ENCODE results near the gene ROBO4. TPM values are rescaled to one million over a fixed set of nuclear protein-coding genes. Genes with fewer than 3 reads are reported as not detected.

Gene ROBO4
- total and polyA plus RNA-seq, 9 of the 15 experiments (the other 6 are each of a cell fraction or from before 2014, with no cell fraction given) = not detected

GRCh38 chr11:124886476-124886875 is 11.2 kb downstream of the ROBO4 start:
- Histone ChIP-seq H3K27me3 (ENCODE audit: control insufficient read depth in 2 of 2, insufficient read depth in 2 of 2, low read length in 2 of 2) (peaks cover 10 to 65% of the 10 kb centered on the region in 2 experiments; a peak in 4 of 5 replicates), H3K79me2 (ENCODE audit: control insufficient read depth, insufficient read depth, low read length) (no peaks in the 10 kb centered on the region), H3K9me3 (replicated peaks; ENCODE audit: control insufficient read depth, insufficient read depth, low read depth, low read length) (no peaks in the 10 kb centered on the region), H4K20me1 (replicated peaks; ENCODE audit: control insufficient read depth, insufficient read depth, low read length) (0 out of 2 replicates have a peak, but pooled peaks cover 3% of the 10 kb centered on the region), H3K9me1 (ENCODE audit: control insufficient read depth, insufficient read depth, low read length) (no peaks in the 10 kb centered on the region), H3K9ac (ENCODE audit: insufficient read depth in 1 of 2, low read depth in 2 of 2, low read length in 2 of 2) (0 out of 4 replicates have a peak overlapping the region, but pooled peaks of 1 of the 2 experiments have one; percentile 35), H3K36me3 (ENCODE audit: control insufficient read depth, insufficient read depth, low read length) (no peaks in the 10 kb centered on the region), H3K4me2 (ENCODE audit: insufficient read depth, low read length) (no peak overlapping the region), H2AFZ (ENCODE audit: low read depth, low read length) (no peak overlapping the region), H3K27ac (ENCODE audit: extremely low read depth, low read depth, low read length) (no peak overlapping the region), H3K4me3 (no peak overlapping the region), H3K4me1 (replicated peaks in 1 of 2; ENCODE audit: control insufficient read depth in 2 of 2, insufficient read depth in 2 of 2, low read length in 2 of 2) (peaks cover 6 to 7% of the 10 kb centered on the region in 2 experiments; a peak in 2 of 5 replicates)
- TF ChIP-seq HBP1 (CRISPR knock-in tag; IDR thresholded peaks at IDR 0.05) (no peak), ZNF232 (CRISPR knock-in tag; IDR thresholded peaks at IDR 0.05) (no peak), STAT5B (CRISPR knock-in tag; IDR thresholded peaks at IDR 0.05) (no peak), POLR2AphosphoS2 (IDR thresholded peaks at IDR 0.05; ENCODE audit: low read length) (no peak), MCM3 (IDR thresholded peaks at IDR 0.05) (no peak), RHOXF2B (CRISPR knock-in tag; conservative IDR thresholded peaks at IDR 0.05) (no peak), STAT5A (IDR thresholded peaks at IDR 0.05; ENCODE audit: borderline replicate concordance, low read length) (no peak), TAF7 (tag; IDR thresholded peaks at IDR 0.05) (no peak), YBX1 (IDR thresholded peaks at IDR 0.05) (no peak), HSF4 (CRISPR knock-in tag; IDR thresholded peaks at IDR 0.05; ENCODE audit: borderline replicate concordance) (no peak), MAX (CRISPR knock-in tag; IDR thresholded peaks at IDR 0.05) (no peak)
- 3% methylated on average over 11 of the region's 11 CpGs for WGBS (ENCODE audit: insufficient coverage, low coverage, missing lambda C conversion rate)
- no TSS peak for BruUV-seq (replicated peaks)
- ChIA-PET POLR2A (interaction anchor here (0.7 kb wide), 1 partner anchor 19 kb away, joined by 3 read pairs; no protein-coding TSS in a partner anchor), CTCF (ENCODE audit: low intra/inter-chr PET ratio) (no interaction called here)
- DNase-seq (ENCODE audit: extremely low read depth in 1 of 4, low spot score in 3 of 4) = no peak
- in situ Hi-C loops (cut with MboI) = no loop called here
- no peak for ATAC-seq
- FAIRE-seq = no peak
- intact Hi-C loops (cut with micrococcal nuclease) = no loop called here

Measured in K562 (cell line).